Adrenal gland (tissue), 12 donors: ENCODE measurements around the gene ERN1. TPM values are rescaled to one million over a fixed set of nuclear protein-coding genes. Genes with fewer than 3 reads are reported as not detected.

Experiments used
- DNase-seq, 7 donors: peaks; one replicate each; pipeline ENCODE4 v3.0.0-alpha.2; 2019 to 2020
- H3K27ac ChIP-seq, 5 donors: fragments of 200-600 bp; sonication (generic) in 4 of 5; 1 replicate in 3 of 5; 2 replicates in 2 of 5; pipeline versions ENCODE4 v1.5.1 to v1.8.0; 2016 to 2020; ENCODE audit warnings: mild to moderate bottlenecking in 1 of 5
- H3K27me3 ChIP-seq: fragments of 200-600 bp; 2 replicates; pipeline ENCODE4 v1.8.0; 2021
- H3K36me3 ChIP-seq, 2 donors: fragments of 200-600 bp; replicated peaks in 1 of 2; 1 replicate in 1 of 2; 2 replicates in 1 of 2; pipeline versions ENCODE4 v1.5.1 to v1.8.0; 2018 to 2022
- H3K4me1 ChIP-seq, 2 donors: fragments of 200-600 bp; replicated peaks in 1 of 2; 1 replicate in 1 of 2; 2 replicates in 1 of 2; pipeline versions ENCODE4 v1.5.1 to v1.8.0; 2018 to 2021
- H3K4me3 ChIP-seq, 4 donors: fragments of 200-600 bp; sonication (generic) in 3 of 4; one replicate each; pipeline ENCODE4 v1.5.1; 2016 to 2018
- H3K9me3 ChIP-seq, 3 donors: fragments of 200-600 bp; sonication (generic) in 1 of 3; replicated peaks in 1 of 3; 1 replicate in 2 of 3; 2 replicates in 1 of 3; pipeline versions ENCODE4 v1.5.1 to v1.8.0; 2016 to 2021
- CTCF ChIP-seq, 6 experiments: fragments of 450-650 bp in 4 of 6; fragments of 200-600 bp in 2 of 6; sonication (generic) in 1 of 6; IDR thresholded peaks; 1 replicate in 5 of 6; 2 replicates in 1 of 6; pipeline versions ENCODE4 v1.5.1 to v1.8.0; 2016 to 2021; ENCODE audit warnings: antibody characterized with exemption in 6 of 6, mild to moderate bottlenecking in 2 of 6, moderate library complexity in 1 of 6
- POLR2A ChIP-seq, 2 donors: fragments of 450-650 bp; IDR thresholded peaks; one replicate each; pipeline ENCODE4 v1.6.1; 2017; ENCODE audit warnings: antibody characterized with exemption in 2 of 2, mild to moderate bottlenecking in 2 of 2, moderate library complexity in 1 of 2
- WGBS, 4 donors: extraction: QIAGEN DNeasy Blood & Tissue Kit in 2 of 4; methylation state at CpG; one replicate each; pipeline versions ENCODE4 v1.1.5 to v1.1.7; 2013 to 2017; 5-methylcytosine and 5-hydroxymethylcytosine counted together
- intact Hi-C, 2 donors: fragments of 100-400 bp; cut with DNase I; formaldehyde crosslinking; loops; one replicate each; pipeline versions ENCODE4 v1.14.1 to v1.15.0; 2022 to 2023
- polyA plus RNA-seq, 3 donors: library from polyadenylated mRNA; stranded (reverse); fragments of 200-250 nt in 2 of 3; fragments of 350-450 nt in 1 of 3; fragmentation: Illumina TruSeq in 1 of 3; extraction: RNeasy Lipid Tissue Mini Kit (QIAGEN cat#74804) in 1 of 3; gene quantifications; one replicate each; pipeline ENCODE4 v1.2.3, GENCODE V29; 2013 to 2014
- total RNA-seq, 9 donors: library from RNA; depleted of rRNA in 4 of 9; stranded (reverse); fragments of >200 nt in 4 of 9; fragments of 120-200 nt in 1 of 9; fragmentation: NEBNext Ultra II Directional in 1 of 9; extraction: Animal tissue kit (Norgen Biotek cat#: 25700) in 1 of 9; gene quantifications; one replicate each; pipeline versions ENCODE4 v1.1.0 to v1.2.4, GENCODE V29; 2013 to 2023
- donor health status: healthy with polysubstance abuse.
- donor health status: Bipolar disorder and iron deficiency.
- donor health status: DM: yes; HTN: yes; CAD: no.
- donor health status: DM: no; HTN: no; CAD: no.
- donor health status: DM: no; HTN: no; CAD: no.
- donor health status: DM: yes; HTN: yes; CAD: no.

ERN1 gene
- total and polyA plus RNA-seq, 12 donors, result 31.9 to 205 (median 63.1) TPM

GRCh38 chr17:64002658-64003525, 127.1 kb downstream of the ERN1 start:
- intact Hi-C loops, result loop anchor here in 1 of 2 donors (10.0 kb wide), 1 partner anchor 78 kb away; no protein-coding TSS in a partner anchor
- DNase-seq, result peak in 4 of 7 donors; percentile 6 to 45 (median 11)
- 80 to 88% (median 85%) methylated on average over 5 to 22 of the region's 22 CpGs for WGBS, 4 donors
- no peak overlapping the region for H3K4me3 ChIP-seq
- H3K27ac ChIP-seq, result no peak overlapping the region
- H3K36me3 ChIP-seq, result no peaks in the 10 kb centered on the region
- no peaks in the 10 kb centered on the region for H3K9me3 ChIP-seq
- TF ChIP-seq CTCF (IDR thresholded peaks at IDR 0.05) (no peak), POLR2A (IDR thresholded peaks at IDR 0.05) (no peak)
- H3K4me1 ChIP-seq, result peaks cover 9 to 21% of the 10 kb centered on the region in 2 donors
- H3K27me3 ChIP-seq, result peaks cover 2% of the 10 kb centered on the region

DNA sequence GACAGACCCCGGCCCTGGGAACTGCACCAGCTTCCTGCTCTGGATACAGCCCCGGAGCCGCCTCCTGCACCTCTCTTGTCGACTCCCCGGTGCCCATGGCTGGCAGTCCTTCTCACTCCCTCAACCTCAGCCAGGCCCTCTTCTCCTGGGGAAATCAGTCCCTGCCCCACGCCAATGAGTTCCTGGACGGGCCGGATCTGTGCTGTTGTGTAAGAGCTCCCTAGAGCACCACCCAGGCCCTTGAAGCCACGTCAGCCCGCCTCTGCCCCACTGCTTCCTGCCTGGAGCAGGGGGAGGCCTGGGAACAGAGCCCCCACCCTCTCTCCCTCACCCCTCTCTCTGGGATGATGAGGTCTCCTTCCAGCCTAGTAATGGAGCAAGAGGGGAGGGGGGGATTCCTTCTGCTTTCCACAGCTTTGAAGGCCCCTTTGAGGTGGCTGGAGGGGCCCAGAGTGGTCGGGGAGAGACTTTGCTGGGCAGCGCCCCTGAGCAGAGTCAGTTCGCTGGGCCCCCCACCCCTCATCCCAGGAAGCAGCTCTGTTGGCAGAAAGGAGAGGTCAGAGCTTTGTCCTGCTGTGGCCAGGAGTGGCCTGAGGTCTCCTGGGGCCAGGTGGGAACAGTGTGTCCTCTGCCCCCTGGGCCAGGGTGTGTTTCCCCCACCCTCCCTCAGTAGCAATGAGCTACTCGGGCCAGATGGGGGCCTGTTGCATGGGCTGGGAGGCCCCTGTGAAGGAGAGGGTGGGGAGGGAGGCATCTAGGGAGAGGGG, 128.0 kb downstream of the ERN1 start:
- intact Hi-C loops, result loop anchor here in 1 of 2 donors (10.0 kb wide), 1 partner anchor 77 kb away; no protein-coding TSS in a partner anchor
- DNase-seq, result peak in 4 of 7 donors; percentile 19 to 73 (median 41)
- H3K27me3 ChIP-seq, result peaks cover 6% of the 10 kb centered on the region

GRCh38 chr17:64001091-64001579, 128.8 kb downstream of the ERN1 start:
- H3K4me3 ChIP-seq, result no peak overlapping the region
- DNase-seq, result peak in 2 of 7 donors; percentile 8 to 43
- H3K9me3 ChIP-seq, result no peaks in the 10 kb centered on the region
- no peaks in the 10 kb centered on the region for H3K36me3 ChIP-seq
- no peak for TF ChIP-seq POLR2A (IDR thresholded peaks at IDR 0.05)
- WGBS, 4 donors, result 76 to 100% (median 83%) methylated on average over 2 to 7 of the region's 7 CpGs
- H3K27ac ChIP-seq, result peak overlapping the region in 1 of 5 donors; percentile 56
- intact Hi-C loops, result loop anchor here in 1 of 2 donors (10.0 kb wide), 1 partner anchor 76 kb away; no protein-coding TSS in a partner anchor
- H3K4me1 ChIP-seq, result peaks cover 10 to 15% of the 10 kb centered on the region in 2 donors
- H3K27me3 ChIP-seq, result peaks cover 6% of the 10 kb centered on the region

More for the DNA sequence above, 128.0 kb downstream of the ERN1 start:
- no peaks in the 10 kb centered on the region for H3K9me3 ChIP-seq
- no peak for TF ChIP-seq CTCF (IDR thresholded peaks at IDR 0.05)
- TF ChIP-seq POLR2A (IDR thresholded peaks at IDR 0.05), result no peak
- peak overlapping the region in 1 of 5 donors; percentile 56 for H3K27ac ChIP-seq
- peaks cover 10 to 17% of the 10 kb centered on the region in 2 donors for H3K4me1 ChIP-seq
- whole genome bisulfite sequencing, 4 donors, result 79 to 84% (median 82%) methylated on average over 3 to 14 of the region's 14 CpGs
- no peaks in the 10 kb centered on the region for H3K36me3 ChIP-seq
- no peak overlapping the region for H3K4me3 ChIP-seq

GRCh38 chr17:63999680-64000531, 130.0 kb downstream of the ERN1 start:
- DNase-seq, result peak in 1 of 7 donors; percentile 44
- WGBS, 4 donors, result 84 to 85% (median 85%) methylated on average over 25 of the region's 25 CpGs
- peaks cover 10 to 15% of the 10 kb centered on the region in 2 donors for H3K4me1 ChIP-seq

More at GRCh38 chr17:63999680-64000531, 130.0 kb downstream of the ERN1 start:
- Histone ChIP-seq H3K36me3 (no peaks in the 10 kb centered on the region), H3K27me3 (peaks cover 6% of the 10 kb centered on the region), H3K9me3 (no peaks in the 10 kb centered on the region), H3K4me3 (no peak overlapping the region), H3K27ac (no peak overlapping the region)
- intact Hi-C loops, result loop anchor here in 1 of 2 donors (10.0 kb wide), 1 partner anchor 75 kb away; no protein-coding TSS in a partner anchor
- TF ChIP-seq CTCF (IDR thresholded peaks at IDR 0.05) (no peak), POLR2A (IDR thresholded peaks at IDR 0.05) (no peak)
